NT2/D1 (cell line): ENCODE measurements around the gene ARMCX4.

Experiments used
- DNase-seq: peaks from one replicate; pipeline ENCODE4 v3.0.0-alpha.2; 2011; ENCODE audit warnings: low read depth, low spot score
- H3K27me3 ChIP-seq: 2 replicates; pipeline ENCODE4 v1.6.0; 2011; ENCODE audit warnings: mild to moderate bottlenecking; ENCODE audit not compliant: insufficient read length, insufficient read depth
- H3K36me3 ChIP-seq: 2 replicates; pipeline ENCODE4 v1.6.1; 2011; ENCODE audit warnings: mild to moderate bottlenecking, low read length, mixed read lengths; ENCODE audit not compliant: insufficient read depth, insufficient read length
- H3K4me1 ChIP-seq: 2 replicates; pipeline ENCODE4 v1.5.1; 2011; ENCODE audit not compliant: insufficient read depth, insufficient read length
- H3K4me3 ChIP-seq: 2 replicates; pipeline ENCODE4 v1.5.1; 2011; ENCODE audit warnings: low read depth; ENCODE audit not compliant: insufficient read length
- H3K9ac ChIP-seq: 2 replicates; pipeline ENCODE4 v1.6.0; 2011; ENCODE audit warnings: low read depth; ENCODE audit not compliant: insufficient read length
- H3K9me3 ChIP-seq: 2 replicates; pipeline ENCODE4 v1.5.1; 2011; ENCODE audit warnings: mild to moderate bottlenecking, low read length; ENCODE audit not compliant: insufficient read depth
- SUZ12 ChIP-seq: IDR thresholded peaks from 2 replicates; pipeline ENCODE4 v1.6.1; 2011; ENCODE audit not compliant: insufficient read length, insufficient read depth; ENCODE audit errors: extremely low read depth
- YY1 ChIP-seq: IDR thresholded peaks from 2 replicates; pipeline ENCODE4 v1.6.1; 2011; ENCODE audit not compliant: insufficient read length, insufficient read depth
- ZNF274 ChIP-seq: IDR thresholded peaks from 2 replicates; pipeline ENCODE4 v1.6.1; 2011; ENCODE audit warnings: mild to moderate bottlenecking, low read depth, low read length

Gene ARMCX4

GRCh38 chrX:101507372-101507771, 22.1 kb downstream of the ARMCX4 start:
- H3K36me3 ChIP-seq: no peaks in the 10 kb centered on the region
- no peaks in the 10 kb centered on the region for H3K4me1 ChIP-seq
- TF ChIP-seq SUZ12 (no peak), YY1 (no peak)
- no peak for DNase-seq
- H3K27me3 ChIP-seq: no peaks in the 10 kb centered on the region
- H3K9me3 ChIP-seq: no peaks in the 10 kb centered on the region
- H3K4me3 ChIP-seq: no peak overlapping the region
- H3K9ac ChIP-seq: no peak overlapping the region

- no peak for DNase-seq
- Histone ChIP-seq H3K9me3 (no peaks in the 10 kb centered on the region), H3K4me3 (no peak overlapping the region), H3K36me3 (no peaks in the 10 kb centered on the region), H3K4me1 (no peaks in the 10 kb centered on the region), H3K9ac (no peak overlapping the region), H3K27me3 (no peaks in the 10 kb centered on the region)
- TF ChIP-seq YY1: no peak
- TF ChIP-seq ZNF274: no peak
- TF ChIP-seq SUZ12: no peak
Measured at GRCh38 chrX:101507986-101508385, 22.7 kb downstream of the ARMCX4 start.

GRCh38 chrX:101530944-101531343, 45.7 kb downstream of the ARMCX4 start:
- TF ChIP-seq YY1 (no peak), ZNF274 (no peak), SUZ12 (no peak)
- Histone ChIP-seq H3K4me3 (no peak overlapping the region), H3K27me3 (no peaks in the 10 kb centered on the region), H3K36me3 (no peaks in the 10 kb centered on the region), H3K9ac (no peak overlapping the region), H3K4me1 (no peaks in the 10 kb centered on the region), H3K9me3 (no peaks in the 10 kb centered on the region)
- DNase-seq: no peak
